GM18499 (cell line): ENCODE data around the gene THADA.

ENCODE experiments used
- ATAC-seq: cut with Tn5 transposase; IDR thresholded peaks from one replicate; pipeline ENCODE4 v1.9.1; 2021; ENCODE audit warnings: moderate number of reproducible peaks; ENCODE audit not compliant: insufficient read depth, unreplicated experiment

The THADA gene

GRCh38 chr2:43424262-43425207 lies 171.3 kb downstream of the THADA start:
- ATAC-seq, result no peak

GRCh38 chr2:43423941-43424261 lies 171.9 kb downstream of the THADA start:
- no peak for ATAC-seq

DNA sequence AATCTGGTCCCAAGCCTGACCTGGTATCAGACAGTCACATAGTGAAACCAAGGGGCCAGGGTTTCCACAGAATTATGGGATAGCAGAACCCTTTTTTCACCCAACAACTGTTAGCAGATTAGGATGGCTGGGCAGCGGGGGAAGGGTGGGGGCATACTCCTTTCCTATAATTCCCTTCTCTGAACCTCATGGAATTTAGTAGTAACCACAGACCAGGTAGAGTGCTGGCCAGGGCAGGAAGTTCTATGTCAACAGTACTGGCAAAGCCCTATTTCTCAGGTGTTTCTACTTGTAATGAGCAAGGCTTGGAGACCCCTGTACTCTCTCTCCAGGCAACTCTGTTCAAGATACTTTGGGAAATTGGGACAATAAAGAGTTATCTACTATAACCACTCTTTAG lies 174.6 kb downstream of the THADA start:
- no peak for ATAC-seq

GRCh38 chr2:43420389-43420801 lies 175.4 kb downstream of the THADA start:
- ATAC-seq, result no peak

DNA sequence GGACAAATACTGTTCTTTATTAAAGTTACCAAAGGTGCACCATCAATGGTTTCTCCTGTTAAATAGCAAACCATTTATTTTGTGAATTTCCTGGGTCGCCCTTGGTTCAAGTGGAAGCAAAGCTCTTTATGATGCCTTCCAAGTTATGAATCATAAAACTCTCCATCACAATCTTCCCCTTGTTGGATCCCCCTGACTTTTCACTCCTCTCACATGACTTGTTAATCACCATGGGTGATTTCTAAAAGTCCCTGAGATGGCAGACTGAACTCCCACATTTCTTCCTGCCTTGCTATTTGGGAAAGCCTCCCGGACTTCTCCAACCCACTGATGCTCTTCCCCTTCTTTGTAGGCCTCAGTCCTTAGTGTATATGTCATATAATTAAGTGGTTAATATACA lies 176.0 kb downstream of the THADA start:
- no peak for ATAC-seq

- no peak for ATAC-seq
Observed at GRCh38 chr2:43419243-43419642, 176.6 kb downstream of the THADA start.

DNA sequence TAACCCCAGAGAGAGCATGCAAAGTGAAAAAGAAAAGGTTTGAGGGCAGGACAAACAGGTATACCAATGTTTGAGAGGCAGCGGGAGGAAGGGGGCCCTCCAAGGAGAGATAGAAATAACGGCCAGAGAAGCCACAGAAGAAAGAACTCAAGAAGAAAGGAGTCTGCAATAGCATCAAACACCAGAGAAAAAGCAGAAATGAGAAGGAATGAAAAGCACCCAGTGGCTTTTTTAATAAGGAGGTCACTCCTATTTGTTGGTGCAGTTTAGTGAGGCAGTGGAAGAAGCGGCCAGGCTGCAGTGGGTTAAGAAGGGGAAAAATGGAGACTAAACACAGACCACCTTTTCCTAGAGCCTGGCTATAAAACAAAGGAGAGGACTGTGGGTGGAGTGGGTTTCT lies 177.2 kb downstream of the THADA start:
- ATAC-seq, result no peak

DNA sequence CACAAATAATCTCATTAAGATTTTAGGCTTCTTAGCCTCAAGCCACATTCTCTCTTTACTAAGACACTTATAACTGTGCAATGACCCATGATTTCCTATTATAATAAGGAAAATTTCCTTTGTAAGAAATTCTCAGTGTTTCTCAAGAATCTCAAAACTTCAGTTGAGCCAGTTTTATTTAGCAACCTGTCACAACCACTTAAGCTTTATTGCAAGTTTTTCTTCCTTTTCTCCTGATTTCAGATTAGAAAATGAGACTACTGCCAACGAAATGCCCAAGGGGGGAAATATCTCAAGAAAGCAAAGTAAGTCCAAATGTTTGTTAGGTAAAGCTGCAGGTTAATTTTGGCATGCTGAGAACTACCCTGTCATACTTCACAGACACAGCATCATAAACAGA lies 178.5 kb downstream of the THADA start:
- ATAC-seq, result no peak

- no peak for ATAC-seq
Observed at GRCh38 chr2:43415592-43415991, 180.2 kb downstream of the THADA start.

GRCh38 chr2:43414586-43415135 lies 181.2 kb downstream of the THADA start:
- ATAC-seq, result no peak

GRCh38 chr2:43414033-43414432 lies 181.8 kb downstream of the THADA start:
- ATAC-seq, result no peak

DNA sequence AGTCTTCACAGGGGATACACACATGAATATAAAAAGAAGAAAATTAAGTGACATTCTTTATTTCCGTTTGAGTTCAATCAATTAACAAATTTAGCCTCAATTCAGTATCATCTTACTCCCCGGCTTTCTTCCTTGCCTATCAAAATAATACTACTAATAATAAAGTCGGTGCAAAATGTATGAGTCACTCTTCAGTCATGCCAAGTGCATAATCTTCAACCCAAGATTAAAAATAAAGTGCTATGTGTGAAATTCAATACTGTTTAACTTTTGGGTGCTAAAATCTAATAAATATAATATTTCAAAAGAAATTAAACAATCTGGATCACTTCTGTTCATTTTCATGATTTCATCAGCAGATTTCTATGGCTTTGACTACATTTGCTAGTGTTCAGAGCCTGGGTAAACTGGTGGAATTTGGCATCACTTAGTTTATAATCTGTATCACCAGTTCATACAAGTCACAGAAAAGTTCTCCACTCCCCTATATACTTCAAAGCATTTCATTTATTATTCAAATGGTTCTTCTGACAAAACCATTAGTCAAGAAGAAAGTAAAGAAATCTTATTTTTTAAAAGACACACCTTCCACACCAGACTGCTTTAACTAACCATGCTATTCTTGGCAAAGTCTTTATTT lies 183.6 kb downstream of the THADA start:
- no peak for ATAC-seq

DNA sequence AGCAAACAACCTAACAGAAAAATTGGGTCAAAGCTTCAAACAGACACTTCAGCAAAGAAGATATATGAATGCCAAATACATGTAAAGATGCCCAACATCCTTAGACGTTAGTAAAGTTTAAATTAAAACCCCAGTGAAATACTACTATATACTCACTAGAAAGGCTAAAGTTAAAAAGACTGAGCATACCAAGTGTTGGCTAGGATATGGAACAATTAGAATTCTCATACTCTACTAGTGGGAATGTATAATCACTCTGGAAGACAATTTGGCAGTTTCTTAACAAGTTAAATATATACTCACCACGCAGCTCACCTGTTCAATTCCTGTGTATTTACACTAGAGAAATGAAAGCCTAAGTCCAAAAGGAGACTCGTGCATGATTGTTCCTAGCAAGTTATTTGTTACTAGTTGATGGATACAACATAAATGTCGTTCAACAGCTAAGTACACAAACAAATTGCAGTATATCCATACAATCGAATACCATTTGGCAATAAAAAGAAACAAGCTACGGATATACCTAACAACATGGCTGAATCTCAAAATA lies 185.7 kb downstream of the THADA start:
- no peak for ATAC-seq

- peak; percentile 61 for ATAC-seq
Observed at GRCh38 chr2:43408407-43409160, 187.3 kb downstream of the THADA start.

- ATAC-seq, result peak; percentile 37
Observed at GRCh38 chr2:43407935-43408334, 187.9 kb downstream of the THADA start.

- no peak for ATAC-seq
Observed at GRCh38 chr2:43406651-43407279, 189.1 kb downstream of the THADA start.

DNA sequence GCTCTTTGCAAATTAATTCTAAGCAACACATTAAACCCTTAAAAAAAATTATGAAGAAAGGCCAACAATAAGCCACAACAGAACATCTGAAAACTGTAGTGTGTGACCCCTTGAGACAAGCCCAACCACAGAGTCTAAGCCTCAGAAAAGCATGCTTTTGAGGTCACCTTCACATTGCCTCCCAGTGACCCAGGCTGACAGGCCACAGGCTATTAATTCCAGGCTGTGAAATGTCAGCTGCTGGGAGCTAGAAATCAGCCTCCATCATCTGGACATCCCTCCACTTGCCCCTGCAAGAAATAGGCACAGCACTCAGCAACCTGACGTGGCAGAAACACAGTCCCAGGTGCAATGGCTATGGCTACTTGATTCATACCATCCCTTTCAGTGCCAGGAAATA lies 190.0 kb downstream of the THADA start:
- no peak for ATAC-seq

GRCh38 chr2:43402452-43402937 lies 193.3 kb downstream of the THADA start:
- peak; percentile 34 for ATAC-seq

DNA sequence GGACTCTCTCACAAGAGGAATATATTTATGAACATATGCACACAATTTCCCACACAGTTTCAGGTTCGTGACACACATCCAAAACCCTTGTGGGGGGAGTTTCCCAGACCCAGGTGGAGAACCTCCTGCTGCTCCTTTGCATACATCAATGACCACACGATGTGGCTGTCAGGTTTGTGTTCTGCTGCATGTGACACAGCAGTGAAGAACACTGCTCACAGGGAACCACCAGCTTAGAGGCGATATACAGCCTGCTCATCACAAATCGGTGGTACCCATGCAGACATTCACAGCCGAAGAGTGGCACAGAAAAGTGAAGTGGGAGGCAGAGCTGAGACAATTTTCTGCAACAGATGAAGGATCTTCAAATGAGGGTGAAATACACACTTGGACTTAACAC lies 193.8 kb downstream of the THADA start:
- peak; percentile 65 for ATAC-seq

- no peak for ATAC-seq
Observed at GRCh38 chr2:43400508-43400907, 195.3 kb downstream of the THADA start.
